HEK293T (cell line): ENCODE results near the gene DCAF15.

Source experiments
- ARNT ChIP-seq: fragments of 450-650 bp; IDR thresholded peaks from 2 replicates; pipeline ENCODE4 v1.6.1; 2017; ENCODE audit warnings: mild to moderate bottlenecking
- ELF4 ChIP-seq: fragments of 450-650 bp; IDR thresholded peaks from 2 replicates; pipeline ENCODE4 v1.6.1; 2017; ENCODE audit warnings: antibody characterized with exemption
- FOXK2 ChIP-seq: fragments of 450-650 bp; IDR thresholded peaks from 2 replicates; pipeline ENCODE4 v1.6.1; 2016; ENCODE audit warnings: mild to moderate bottlenecking
- FOXM1 ChIP-seq: fragments of 450-650 bp; IDR thresholded peaks from 2 replicates; pipeline ENCODE4 v1.6.1; 2017; ENCODE audit warnings: mild to moderate bottlenecking, borderline replicate concordance
- NFRKB ChIP-seq: fragments of 450-650 bp; IDR thresholded peaks from 2 replicates; pipeline ENCODE4 v1.6.1; 2016; ENCODE audit warnings: mild to moderate bottlenecking, moderate library complexity

DNA sequence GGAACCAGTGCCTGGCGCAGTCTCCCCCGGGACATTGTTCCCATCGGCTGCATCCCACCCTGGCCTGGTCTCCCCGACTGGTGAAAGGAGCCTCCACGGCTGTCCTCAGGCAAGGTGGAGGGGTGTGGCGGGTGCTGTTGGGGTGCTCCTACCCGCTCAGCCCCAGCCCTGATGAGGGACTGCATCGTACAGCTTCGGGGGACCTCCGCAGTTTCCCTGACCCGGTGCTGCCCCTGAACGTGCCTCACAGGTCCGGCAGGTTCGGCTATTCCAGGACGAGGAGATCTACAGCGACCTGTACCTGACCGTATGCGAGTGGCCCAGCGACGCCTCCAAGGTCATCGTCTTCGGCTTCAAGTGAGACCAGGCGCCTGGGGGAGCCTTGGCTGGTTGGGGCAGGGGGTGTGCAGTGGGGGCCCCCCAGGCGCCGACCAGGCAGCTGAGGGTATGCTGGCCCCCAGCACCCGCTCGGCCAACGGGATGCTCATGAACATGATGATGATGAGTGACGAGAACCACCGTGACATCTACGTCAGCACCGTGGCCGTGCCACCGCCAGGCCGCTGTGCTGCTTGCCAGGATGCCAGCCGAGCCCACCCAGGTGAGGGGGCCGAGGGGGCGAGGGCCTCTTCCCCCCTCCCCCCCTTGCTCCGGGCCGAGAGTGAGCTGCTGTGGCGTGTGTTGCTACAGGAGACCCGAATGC, 3.5 kb downstream of the DCAF15 start:
- no peak for TF ChIP-seq FOXM1
- TF ChIP-seq ARNT, result no peak
- no peak for TF ChIP-seq FOXK2
- TF ChIP-seq ELF4, result no peak
- no peak for TF ChIP-seq NFRKB
